Measurements from ENCODE around the gene NKX1-1.

NKX1-1 gene

DNA sequence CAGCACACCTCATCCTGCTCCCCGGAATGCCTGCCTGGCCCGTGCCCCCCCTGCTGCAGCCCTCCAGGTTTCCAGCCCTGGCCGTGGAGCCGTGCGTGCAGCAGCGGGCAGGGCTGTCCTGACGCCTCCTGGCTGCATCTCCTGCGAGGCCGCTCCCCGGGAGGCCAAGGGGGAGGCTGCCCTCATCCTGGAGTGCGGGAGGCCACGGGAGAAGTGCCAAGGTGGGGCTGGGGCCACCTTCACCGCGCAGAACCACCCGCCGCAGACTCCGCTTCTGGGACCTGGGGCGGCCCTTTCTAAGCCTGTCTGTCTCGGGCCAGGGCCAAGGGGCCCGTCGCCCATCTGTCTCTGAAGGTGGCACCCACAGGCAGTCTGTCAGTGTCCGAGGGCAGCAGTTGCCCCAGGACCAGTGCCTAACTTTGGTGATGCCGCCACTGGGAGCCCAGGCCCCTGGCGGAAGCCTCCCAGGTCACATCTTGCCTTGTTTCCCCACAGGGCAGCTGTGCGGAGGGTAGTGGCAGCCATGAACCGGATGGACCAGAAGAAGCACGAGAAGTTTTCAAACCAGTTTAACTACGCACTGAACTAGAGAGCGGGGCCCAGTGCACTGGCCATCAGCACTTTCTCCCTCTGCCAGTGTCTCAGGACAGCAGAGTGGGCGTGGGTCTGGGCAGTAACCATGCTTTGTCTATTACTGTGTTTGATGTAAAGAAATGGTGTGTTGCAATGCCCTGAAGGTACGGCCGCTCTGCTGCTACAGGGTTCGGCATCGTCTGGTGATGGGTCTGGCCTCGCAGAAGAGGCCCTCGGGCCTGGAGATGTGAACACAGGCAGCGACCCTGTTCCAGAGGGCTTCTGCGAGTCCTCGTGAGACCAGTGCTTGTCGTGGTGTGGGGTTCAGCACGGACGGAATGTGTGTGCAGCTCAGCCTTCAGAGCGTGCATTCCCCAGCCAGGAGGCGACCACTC lies 20.6 kb downstream of the NKX1-1 start:
- DNase-seq (ENCODE audit: low spot score): no peak

DNA sequence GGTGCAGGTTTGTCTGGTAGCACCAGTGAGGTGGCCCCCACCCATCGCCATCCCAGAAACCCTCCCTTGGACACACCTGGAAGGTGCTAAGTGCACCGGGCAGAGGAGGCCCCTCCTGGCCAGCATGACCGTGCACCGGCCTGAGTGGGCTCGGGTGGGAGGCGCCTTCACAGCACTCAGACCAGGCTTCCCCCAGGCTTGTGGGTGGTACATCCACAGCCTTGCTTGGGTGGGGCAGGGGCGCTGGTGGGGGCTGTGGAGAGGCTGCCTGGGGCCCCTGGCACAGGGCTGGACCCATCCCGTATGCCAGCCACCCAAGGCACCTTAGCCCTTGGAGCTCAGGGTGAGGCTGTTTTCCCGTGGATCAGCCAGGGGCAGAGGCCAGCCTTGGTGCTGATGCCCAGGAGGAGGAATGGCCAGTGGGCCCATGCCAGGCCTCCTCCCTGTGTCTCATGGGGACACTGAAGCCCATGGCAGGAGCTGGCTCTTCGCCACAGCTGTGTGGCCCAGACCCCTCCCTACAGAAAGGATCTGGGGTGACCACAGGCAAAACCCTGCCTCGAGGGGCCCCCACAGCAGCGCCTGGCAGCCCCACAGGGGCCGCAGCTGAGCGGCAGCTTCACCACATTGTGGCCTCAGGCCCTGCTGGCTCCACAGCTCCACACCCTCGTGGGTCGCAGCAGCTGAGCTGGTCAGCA lies 21.4 kb downstream of the NKX1-1 start:
- no peak for DNase-seq (ENCODE audit: low spot score)

DNA sequence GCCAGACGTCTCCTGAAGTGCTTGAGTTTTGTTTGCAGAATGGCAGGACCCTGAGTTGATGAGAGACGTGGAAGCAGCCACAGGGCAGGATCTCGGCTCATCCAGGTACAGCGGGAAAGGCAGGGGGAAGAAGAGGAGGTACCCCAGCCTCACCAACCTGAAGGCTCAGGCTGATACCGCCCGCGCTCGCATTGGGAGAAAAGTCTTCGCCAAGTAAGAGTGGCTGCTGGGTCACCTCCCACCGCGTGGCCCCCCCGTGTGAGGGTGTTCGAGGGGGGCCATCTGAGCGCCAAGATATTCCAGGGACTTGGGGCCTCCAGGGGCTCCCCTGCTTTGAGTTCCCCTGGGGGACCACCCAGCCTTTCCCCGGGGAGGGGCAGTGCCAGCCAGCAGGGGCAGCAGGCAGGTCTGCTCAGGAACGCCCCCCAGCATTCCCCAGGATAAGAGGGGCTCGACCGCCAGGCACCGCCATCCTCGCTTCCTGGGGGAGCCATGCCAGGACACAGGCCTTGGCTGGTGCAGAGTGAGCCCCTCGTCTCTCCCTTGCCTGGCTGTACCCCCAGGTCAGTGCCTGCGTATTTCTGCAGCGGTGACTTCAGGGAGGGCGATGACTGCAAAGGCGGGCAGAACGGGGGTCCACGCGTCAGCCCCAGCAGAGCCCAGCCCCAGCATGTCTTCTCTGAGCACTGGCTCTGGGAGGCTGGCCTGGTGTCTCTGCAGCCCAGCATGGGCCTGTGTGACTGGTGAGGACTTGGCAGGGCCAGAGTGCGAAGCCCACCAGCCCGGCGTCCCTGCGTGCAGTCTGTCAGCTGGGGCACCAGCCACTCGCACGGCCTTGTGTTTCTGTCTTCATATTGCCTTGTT lies 22.3 kb downstream of the NKX1-1 start:
- no peak for DNase-seq (ENCODE audit: low spot score)

DNA sequence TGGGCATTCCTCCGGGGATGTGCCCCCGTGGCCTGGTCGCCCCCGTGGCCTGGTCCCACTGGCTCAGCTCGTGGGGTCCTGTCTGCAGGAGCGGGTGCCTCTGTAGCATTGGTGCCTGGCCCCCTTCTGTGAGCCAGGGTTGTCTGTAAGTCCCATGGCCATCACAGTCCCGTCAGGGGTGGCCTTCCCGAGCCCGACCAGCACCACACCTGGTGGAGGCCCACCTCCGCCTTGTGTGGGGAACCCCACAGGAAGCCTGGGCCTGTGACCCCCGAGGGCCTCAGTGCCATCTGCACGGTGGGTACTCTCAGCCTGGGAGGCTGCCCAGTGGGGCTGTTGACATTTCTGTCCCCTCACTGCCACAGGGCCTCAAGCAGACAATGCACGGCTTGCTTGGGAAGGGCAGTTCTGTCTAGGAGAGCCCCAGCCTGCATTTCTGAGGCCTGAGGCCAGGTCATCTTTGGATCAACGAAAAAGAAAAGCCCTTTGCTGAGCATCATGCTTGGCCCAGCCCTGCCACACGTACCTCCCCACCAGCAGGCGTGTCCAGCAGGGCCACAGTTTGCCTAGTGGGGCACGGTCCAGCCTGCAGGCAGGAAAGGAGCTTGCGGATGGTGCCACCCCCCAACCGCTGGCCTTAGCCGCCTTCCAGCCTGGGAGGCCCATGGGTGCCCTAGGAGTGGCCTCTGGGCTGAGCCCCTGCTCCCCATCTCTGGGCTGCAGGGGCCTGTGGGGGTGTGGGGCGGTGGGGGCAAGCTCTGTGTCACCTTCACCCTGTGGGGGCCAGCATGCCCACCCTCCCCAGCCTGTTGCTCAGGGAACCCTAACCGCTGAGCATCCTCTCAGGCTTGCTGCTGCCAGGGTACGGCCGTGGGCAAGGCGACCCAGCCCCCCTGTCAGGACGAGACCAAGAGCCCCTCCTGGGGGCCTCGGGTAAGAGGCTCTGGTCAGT lies 23.2 kb downstream of the NKX1-1 start:
- DNase-seq (ENCODE audit: low spot score): no peak

DNA sequence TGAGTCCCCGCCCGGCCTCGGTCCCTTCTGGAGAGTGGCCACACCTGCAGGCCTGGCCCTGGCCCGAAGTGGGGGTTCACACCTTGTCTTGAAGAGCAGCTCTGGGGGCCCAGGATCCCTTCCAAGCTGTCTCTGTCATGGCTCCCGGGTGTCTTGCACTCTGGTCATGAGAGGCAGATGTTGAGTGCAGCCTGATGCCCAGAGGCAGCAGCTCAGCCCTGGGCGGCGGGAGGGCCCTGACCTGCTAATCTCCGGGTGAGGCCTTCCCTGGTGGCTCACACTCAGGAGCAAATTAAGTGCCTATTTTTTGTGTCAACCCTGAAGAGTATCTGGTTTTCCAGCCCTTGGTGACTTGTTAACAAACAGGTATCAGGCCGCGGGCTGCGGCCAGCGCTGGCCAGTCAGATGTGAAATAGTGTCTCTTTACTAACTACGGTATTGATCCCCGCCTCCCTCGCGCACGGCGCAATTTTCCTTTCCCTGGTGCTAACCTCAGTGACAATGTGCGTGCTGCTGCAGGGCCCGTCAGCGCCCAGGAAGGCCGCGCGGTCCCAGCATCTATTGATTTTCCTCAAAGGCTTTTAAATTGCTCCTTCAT lies 24.2 kb downstream of the NKX1-1 start:
- DNase-seq (ENCODE audit: low spot score): no peak

DNA sequence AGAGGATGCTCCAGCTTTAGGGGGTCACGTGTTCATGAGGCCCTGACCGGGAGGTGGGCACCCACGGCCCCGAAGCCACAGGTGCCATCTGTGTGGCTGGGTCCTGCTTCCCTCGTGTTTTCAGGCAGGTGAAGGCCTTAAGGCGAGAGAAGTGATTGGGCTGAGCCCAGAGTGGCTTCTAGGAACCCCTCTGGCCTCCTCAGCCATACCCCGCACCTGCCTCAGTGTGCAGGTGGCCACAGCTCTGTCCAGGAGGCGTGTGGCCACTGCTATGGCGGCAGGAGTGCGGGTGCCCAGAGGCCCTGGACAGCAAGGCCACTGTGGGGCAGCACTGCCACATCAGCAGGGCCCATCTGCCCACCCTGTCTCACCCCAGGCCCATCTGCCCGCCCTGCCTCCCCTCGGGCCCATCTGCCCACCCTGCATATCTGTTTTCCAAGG lies 25.0 kb downstream of the NKX1-1 start:
- DNase-seq (ENCODE audit: low spot score): no peak

DNA sequence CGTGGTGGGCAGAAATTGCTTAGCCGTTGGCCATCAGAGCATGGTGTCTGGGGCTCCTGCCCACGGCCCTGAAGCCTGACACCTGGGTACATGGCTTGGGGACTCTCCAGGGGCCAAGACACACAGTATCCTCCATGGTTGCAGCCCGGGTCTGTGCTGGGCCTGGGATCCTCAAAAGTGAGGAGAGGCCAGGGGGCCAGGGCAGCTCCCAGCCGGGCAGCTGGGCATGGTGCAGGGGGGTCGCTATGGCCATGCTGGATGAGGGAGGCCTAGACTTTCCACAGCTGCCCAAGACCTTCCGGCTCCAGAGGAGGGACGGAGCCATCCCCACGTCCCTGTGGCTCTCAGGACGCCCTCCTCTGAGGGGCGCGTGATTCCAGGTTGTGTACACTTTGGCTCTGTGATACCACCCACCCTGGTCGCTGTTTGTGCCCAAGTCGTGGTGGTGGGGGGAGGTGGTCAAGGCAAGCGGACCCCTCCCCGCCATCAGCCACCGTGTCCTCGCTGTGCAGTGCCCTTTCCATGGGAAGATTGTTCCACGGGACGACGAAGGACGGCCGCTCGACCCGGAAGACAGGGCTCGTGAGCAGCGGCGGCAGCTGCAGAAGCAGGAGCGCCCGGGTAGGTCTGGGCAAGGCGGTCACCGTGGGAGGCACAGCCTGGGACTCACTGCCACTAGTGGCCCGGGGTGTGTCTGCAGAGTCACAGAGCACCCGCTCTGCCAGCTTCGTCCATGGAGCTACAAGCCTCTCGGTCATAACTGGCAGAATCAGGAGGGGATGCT lies 25.7 kb downstream of the NKX1-1 start:
- no peak for DNase-seq (ENCODE audit: low spot score)

DNA sequence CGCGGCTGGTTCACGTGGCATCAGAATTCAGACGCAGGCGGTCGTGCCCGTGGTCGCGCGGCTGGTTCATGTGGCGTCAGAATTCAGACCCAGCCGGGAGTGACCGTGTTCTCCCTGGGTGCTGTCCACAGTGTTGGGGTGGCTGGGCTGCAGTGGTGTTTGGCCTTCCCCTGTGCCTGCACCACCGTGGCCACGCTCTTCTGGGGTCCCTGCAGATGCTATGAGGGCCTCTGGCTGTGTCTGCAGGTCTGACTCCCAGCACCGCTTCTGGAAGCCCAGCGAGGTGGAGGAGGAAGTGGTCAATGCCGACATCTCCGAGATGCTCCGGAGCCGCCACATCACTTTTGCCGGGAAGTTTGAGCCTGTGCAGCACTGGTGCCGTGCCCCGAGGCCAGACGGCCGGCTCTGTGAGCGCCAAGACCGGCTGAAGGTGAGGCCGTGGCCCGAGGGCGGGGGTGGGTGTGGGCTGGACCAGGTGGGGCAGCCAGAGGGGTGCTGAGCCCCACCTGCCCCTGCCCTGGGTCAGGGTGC lies 26.4 kb downstream of the NKX1-1 start:
- DNase-seq (ENCODE audit: low spot score): no peak

DNA sequence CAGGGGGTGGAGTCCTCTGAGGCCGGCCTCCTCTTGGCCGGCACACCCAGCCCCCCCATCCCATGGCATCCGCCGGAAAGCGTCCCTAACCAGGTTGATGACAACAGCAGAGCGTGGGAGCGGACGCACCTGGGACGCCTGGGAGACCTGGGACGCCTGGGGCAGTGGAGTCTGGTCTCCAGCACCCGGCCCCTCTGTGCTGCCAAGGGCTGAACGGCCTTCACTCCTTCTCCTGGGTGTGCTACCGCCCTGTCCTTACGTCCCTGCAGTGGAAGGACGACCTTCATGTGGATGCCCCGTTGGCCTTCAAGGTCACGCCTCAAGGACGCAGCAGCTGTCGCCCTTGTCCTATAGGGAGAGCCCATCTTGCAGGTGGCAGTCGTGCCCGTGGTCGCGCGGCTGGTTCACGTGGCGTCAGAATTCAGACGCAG lies 26.9 kb downstream of the NKX1-1 start:
- DNase-seq (ENCODE audit: low spot score): no peak

DNA sequence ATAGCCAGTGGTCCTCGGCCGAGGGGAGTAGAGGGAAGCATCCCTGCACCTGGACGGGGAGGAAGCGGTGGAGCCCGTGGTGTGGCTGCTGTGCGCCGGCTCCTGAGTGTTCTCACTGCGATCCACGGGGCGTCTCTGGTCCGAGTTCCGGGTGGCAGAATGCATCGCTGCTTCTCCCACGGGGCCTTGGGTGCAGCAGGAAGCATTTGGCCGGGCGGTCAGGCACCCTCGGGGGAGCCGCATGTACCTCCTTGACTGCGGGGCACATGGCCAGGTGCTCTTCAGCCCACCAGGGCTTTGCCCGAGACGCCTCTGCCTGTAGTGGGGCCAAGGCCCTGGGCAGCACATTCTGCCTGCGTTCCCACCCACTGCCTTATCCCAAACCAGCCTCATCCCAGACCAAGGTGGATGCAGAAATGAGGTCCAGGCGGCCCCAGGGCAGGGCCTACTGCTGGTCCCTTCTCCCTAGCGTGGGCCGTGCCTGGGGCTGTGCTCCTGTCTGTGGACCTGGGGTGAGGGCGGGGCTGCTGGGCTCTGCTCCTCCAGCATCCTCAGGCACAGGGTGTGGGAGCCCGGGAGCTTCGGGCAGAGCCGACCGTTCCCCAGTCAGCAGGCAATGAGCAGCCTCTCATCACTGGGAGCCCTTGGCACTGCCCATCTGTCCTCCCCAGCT lies 27.5 kb downstream of the NKX1-1 start:
- DNase-seq (ENCODE audit: low spot score): no peak

DNA sequence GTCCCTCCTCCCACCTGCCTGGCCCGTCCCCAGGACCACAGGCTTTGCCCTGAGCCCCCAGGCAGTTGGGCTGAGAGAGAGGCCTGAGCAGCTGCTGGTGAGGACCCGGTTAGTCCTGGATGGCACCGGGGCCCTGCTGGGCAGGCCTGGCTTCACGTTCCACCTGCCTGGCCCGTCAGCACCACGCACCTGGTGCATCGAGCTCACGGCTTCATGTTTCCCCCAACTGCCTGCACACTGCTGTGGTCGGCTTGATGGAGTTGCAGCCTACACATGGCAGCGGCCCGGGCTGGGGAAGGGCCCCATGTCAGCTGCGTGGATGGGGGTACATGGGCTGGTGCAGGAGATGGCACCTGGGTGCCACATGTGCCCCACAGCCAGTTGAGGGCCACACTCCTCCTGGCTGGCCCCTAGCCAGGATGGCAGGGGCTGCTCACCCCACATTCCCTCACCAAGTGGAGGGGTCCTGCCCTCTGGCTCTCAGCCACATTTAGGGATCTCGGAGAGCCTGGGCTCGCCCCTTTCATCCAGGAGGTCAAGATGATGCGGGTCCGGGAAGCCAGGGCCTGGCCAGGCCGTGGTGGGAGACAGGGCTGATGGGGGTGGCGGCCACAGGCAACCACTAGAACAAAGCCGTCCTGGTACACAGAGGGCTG lies 28.5 kb downstream of the NKX1-1 start:
- no peak for DNase-seq (ENCODE audit: low spot score)

DNA sequence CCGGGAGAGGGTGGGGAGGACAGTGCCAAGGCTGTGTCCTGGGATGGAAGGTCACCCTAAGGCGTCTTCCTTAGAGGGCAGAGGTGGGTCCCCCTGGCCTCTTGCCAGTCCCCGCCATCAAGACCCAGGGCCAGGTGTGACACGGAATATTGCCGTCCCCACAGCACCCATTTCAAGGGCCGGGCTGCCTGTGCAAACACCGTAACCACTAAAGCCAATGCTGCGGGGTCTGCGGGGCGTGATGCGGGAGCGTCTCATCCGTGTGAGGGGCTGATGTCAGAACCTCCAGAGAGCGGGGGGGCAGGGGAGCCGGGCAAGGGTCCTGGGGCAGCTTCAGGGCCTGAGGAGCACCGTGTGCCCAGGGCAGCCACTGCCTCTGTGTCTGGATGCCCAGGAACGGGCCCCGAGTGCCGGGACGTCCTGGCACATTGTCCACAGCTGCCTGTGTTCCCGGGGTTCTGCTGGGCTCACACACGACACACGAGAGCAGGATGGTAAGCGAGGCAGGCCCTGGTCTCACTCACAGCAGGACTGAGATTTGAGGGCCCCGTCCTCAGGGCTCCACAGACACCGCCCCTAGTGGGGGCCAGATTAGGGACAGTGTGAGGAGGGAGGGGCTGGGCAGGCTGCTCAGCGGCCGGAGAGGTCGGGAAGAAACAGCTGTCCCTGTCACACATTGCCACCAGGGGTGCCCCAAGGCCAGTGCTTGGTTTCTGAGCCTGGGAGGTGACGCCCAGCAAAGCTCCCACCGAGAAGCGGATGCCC lies 29.2 kb downstream of the NKX1-1 start:
- no peak for DNase-seq (ENCODE audit: low spot score)

DNA sequence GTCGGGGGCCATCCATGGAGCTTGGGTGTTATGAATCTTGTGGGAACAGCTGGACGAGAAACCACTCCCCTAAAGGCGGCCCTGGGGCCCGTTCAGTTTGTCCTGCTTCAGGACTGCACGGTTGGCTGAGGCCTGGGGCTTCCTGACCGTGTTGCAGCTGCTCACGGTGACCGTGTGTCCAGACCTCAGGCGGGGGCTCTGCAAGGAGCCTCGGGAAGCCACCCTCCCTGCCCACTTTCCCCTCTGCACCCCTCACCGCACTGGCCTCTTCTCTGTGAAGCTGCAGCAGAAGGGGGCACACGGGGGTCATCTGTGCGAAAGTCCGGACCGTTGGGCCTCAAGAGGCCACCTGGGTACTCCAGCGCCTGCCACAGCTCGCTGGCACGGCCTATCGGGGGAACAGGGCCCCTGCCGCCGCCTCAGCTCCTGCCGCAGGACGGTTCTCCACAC lies 29.8 kb downstream of the NKX1-1 start:
- no peak for DNase-seq (ENCODE audit: low spot score)

DNA sequence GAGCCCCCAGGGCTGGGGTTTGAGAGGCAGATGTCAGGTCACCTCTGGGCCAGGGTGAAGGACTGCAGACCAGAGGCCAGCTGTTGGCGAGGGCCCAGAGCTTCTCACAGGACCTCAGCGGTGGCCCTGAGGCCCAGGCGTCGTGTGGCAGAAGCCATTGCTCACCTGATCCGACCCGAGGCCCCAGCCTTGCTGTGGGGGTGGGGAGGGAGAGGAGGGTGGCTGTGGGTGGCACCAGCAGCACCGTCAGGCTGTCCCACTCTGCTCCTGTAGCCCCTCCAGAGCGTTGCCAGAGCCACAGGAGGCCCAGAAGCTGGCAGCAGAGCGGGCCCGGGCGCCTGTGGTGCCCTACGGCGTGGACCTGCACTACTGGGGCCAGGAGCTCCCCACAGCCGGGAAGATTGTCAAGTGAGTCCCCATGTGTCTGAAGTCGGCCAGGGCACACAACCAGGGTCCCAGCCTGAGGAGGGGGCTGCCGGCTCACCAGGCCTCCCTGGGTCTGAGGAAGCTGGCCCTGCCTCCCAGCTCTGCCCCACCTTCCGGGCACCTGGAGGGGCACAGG lies 30.4 kb downstream of the NKX1-1 start:
- DNase-seq (ENCODE audit: low spot score): no peak

DNA sequence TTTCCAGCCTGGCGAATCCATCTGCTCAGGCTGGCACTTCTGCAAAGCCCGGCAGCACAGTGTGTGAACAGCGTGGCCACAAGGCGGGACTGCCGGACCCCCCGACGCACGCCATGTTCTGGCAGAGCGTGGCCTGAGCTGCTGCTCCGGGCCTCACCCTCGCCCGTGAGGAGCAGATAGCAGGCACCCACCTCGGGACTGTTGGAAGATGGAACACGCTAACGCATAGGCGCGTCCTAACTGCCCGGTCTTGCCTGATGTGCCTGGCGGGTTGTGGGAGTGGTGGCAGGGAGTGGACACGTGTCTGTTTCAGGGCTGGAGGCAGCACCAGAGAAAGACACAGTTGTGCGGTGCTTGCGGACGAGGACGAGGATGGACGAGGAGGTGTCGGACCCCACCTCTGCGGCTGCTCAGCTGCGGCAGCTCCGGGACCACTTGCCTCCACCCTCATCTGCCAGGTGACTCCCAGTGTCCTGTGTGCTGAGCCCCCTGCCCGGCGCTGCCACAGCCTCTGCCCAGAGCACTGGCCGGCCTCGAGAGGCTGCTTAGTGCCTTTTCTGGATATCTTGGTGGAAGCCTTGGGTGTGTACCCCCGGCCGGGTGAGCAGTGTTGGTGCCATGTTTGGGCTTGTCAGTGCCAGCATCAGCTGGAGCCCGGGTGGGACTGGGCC lies 31.1 kb downstream of the NKX1-1 start:
- no peak for DNase-seq (ENCODE audit: low spot score)

DNA sequence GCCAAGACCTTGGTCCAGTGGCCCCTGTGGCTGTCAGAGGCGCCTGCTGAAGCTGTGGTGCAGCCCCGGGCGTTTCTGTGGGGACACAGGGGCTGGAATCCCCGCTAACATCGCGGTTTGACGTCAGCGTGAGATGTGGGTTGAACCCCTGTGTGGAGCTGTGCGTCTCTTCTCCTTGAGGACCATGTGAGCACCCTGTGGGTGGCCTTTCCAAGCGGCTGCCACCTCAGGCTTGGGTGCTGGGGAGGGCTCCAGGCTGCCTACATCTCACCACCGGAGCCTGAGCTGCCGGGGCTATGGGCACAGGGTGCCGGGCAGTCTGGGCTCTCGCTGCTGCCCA lies 31.6 kb downstream of the NKX1-1 start:
- DNase-seq (ENCODE audit: low spot score): no peak
